Measurements from ENCODE around the gene MSI2. TPM values are rescaled to one million over a fixed set of nuclear protein-coding genes. Genes with fewer than 3 reads are reported as not detected.

The MSI2 gene
- total and polyA plus RNA-seq, 9 of the 15 experiments (the other 6 are each of a cell fraction or from before 2014, with no cell fraction given), result 4.6 to 61.8 (median 42.4) TPM

DNA sequence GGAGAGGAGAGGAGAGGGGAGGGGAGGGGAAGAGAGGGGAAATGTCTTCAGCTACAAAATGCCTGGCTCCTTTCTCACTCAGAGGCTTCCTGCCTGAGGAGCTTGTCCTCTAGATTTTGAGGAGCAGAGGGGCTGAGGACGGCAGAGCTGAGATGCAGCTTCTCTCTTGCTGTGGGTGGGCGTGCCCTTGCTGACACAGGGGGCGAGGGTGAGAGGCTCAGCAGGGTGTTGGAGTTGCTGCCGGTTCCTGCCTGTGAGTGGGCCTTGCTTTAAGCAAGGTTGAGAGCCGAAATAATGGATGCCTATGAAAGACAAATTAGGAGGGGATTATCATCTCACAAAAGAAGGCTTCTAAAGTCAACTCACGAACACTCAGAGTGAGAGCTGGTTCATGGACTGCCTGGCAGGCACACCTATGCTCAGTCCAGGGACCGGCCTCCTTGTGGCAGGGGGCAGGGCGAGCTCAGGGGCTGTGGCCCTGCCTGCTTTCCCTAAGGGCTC, 215.6 kb downstream of the MSI2 start:
- Histone ChIP-seq H3K4me2 (ENCODE audit: insufficient read depth, low read length) (no peak overlapping the region), H3K79me2 (ENCODE audit: control insufficient read depth, insufficient read depth, low read length) (no peaks in the 10 kb centered on the region), H3K4me1 (replicated peaks in 1 of 2; ENCODE audit: control insufficient read depth in 2 of 2, insufficient read depth in 2 of 2, low read length in 2 of 2) (no peaks in the 10 kb centered on the region), H3K4me3 (no peak overlapping the region), H3K9me3 (replicated peaks; ENCODE audit: control insufficient read depth, insufficient read depth, low read depth, low read length) (no peaks in the 10 kb centered on the region), H3K9me1 (ENCODE audit: control insufficient read depth, insufficient read depth, low read length) (no peaks in the 10 kb centered on the region), H2AFZ (ENCODE audit: low read depth, low read length) (no peak overlapping the region), H3K27me3 (ENCODE audit: control insufficient read depth in 2 of 2, insufficient read depth in 2 of 2, low read length in 2 of 2) (no peaks in the 10 kb centered on the region), H3K9ac (ENCODE audit: insufficient read depth in 1 of 2, low read depth in 2 of 2, low read length in 2 of 2) (0 out of 4 replicates have a peak overlapping the region, but pooled peaks of 1 of the 2 experiments have one; percentile 57), H3K27ac (ENCODE audit: extremely low read depth, low read depth, low read length) (no peak overlapping the region), H4K20me1 (replicated peaks; ENCODE audit: control insufficient read depth, insufficient read depth, low read length) (0 out of 2 replicates have a peak, but pooled peaks cover 20% of the 10 kb centered on the region), H3K36me3 (ENCODE audit: control insufficient read depth, insufficient read depth, low read length) (no peaks in the 10 kb centered on the region)
- ChIA-PET CTCF (ENCODE audit: low intra/inter-chr PET ratio) (interaction anchor here (0.6 kb wide), 1 partner anchor 218 kb away, joined by 4 read pairs; no protein-coding TSS in a partner anchor), POLR2A (interaction anchor here (0.7 to 1.9 kb wide), 4 partner anchors 9 to 217 kb away, joined by 3 to 8 read pairs (median 3); no protein-coding TSS in a partner anchor)
- in situ Hi-C loops (cut with MboI) (no loop called here), intact Hi-C loops (cut with micrococcal nuclease) (no loop called here)
- no TSS peak for BruUV-seq (replicated peaks)
- FAIRE-seq, result no peak
- ATAC-seq, result no peak
- WGBS (ENCODE audit: insufficient coverage, low coverage, missing lambda C conversion rate), result 74% methylated on average over 7 of the region's 8 CpGs
- DNase-seq (ENCODE audit: extremely low read depth in 1 of 4, low spot score in 3 of 4), result no peak
- no peak for TF ChIP-seq ZNF175 (CRISPR knock-in tag; IDR thresholded peaks at IDR 0.05; ENCODE audit: low read depth)
- TF ChIP-seq ELF1 (tag; IDR thresholded peaks at IDR 0.05), result no peak
- TF ChIP-seq NCOA4 (IDR thresholded peaks at IDR 0.05; ENCODE audit: partially characterized antibody), result no peak
- TF ChIP-seq ZNF551 (CRISPR knock-in tag; IDR thresholded peaks at IDR 0.05), result no peak
- TF ChIP-seq ARID2 (IDR thresholded peaks at IDR 0.05), result no peak
- no peak for TF ChIP-seq SUPT5H (IDR thresholded peaks at IDR 0.05)
- no peak for TF ChIP-seq ATF7 (IDR thresholded peaks at IDR 0.05)
- TF ChIP-seq FOXK1 (CRISPR knock-in tag; IDR thresholded peaks at IDR 0.05; ENCODE audit: borderline replicate concordance), result no peak
- TF ChIP-seq, protein P1, sequence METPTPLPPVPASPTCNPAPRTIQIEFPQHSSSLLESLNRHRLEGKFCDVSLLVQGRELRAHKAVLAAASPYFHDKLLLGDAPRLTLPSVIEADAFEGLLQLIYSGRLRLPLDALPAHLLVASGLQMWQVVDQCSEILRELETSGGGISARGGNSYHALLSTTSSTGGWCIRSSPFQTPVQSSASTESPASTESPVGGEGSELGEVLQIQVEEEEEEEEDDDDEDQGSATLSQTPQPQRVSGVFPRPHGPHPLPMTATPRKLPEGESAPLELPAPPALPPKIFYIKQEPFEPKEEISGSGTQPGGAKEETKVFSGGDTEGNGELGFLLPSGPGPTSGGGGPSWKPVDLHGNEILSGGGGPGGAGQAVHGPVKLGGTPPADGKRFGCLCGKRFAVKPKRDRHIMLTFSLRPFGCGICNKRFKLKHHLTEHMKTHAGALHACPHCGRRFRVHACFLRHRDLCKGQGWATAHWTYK (CRISPR knock-in tag; IDR thresholded peaks at IDR 0.05), result no peak
- TF ChIP-seq SIN3B (IDR thresholded peaks at IDR 0.05; ENCODE audit: low read depth), result no peak
- TF ChIP-seq DEAF1 (CRISPR knock-in tag; IDR thresholded peaks at IDR 0.05), result no peak
- no peak for TF ChIP-seq HNRNPUL1 (IDR thresholded peaks at IDR 0.05; ENCODE audit: low read length)
- TF ChIP-seq MTA1 (IDR thresholded peaks at IDR 0.05; ENCODE audit: borderline replicate concordance), result no peak
- no peak for TF ChIP-seq SIRT6 (IDR thresholded peaks at IDR 0.05; ENCODE audit: low read depth, low read length)
- TF ChIP-seq BACH1 (tag; IDR thresholded peaks at IDR 0.05), result no peak

Data from K562 (cell line).